NCI-H1436 treated with DMSO at 0.1 percent for 48 hours (cell line): Measurements from ENCODE around the gene TSPO.

Experiments used
- DNase-seq: peaks from one replicate; lab custom pipeline; 2025; lab: John Stamatoyannopoulos, UW

The TSPO gene

GRCh38 chr22:43202326-43202725, 51.0 kb downstream of the TSPO start:
- DNase-seq, result no peak

- DNase-seq, result no peak
Measured at GRCh38 chr22:43202756-43203410, 51.5 kb downstream of the TSPO start.

- DNase-seq, result no peak
Measured at GRCh38 chr22:43203471-43203981, 52.2 kb downstream of the TSPO start.

- no peak for DNase-seq
Measured at GRCh38 chr22:43205261-43205691, 53.9 kb downstream of the TSPO start.

GRCh38 chr22:43205748-43206508, 54.6 kb downstream of the TSPO start:
- no peak for DNase-seq

GRCh38 chr22:43206509-43207161, 55.3 kb downstream of the TSPO start:
- no peak for DNase-seq

GRCh38 chr22:43207386-43207785, 56.0 kb downstream of the TSPO start:
- DNase-seq, result no peak

- DNase-seq, result no peak
Measured at GRCh38 chr22:43207849-43208702, 56.7 kb downstream of the TSPO start.

- DNase-seq, result no peak
Measured at GRCh38 chr22:43208703-43209522, 57.6 kb downstream of the TSPO start.

GRCh38 chr22:43209523-43209890, 58.1 kb downstream of the TSPO start:
- DNase-seq, result no peak

- DNase-seq, result no peak
Measured at GRCh38 chr22:43209971-43210370, 58.6 kb downstream of the TSPO start.

GRCh38 chr22:43210631-43211515, 59.5 kb downstream of the TSPO start:
- DNase-seq, result no peak

GRCh38 chr22:43211941-43212433, 60.6 kb downstream of the TSPO start:
- DNase-seq, result no peak

- DNase-seq, result no peak
Measured at GRCh38 chr22:43212434-43212952, 61.1 kb downstream of the TSPO start.
